HG02623 (cell line): ENCODE results near the gene GRAMD2B.

Experiments
- ATAC-seq: cut with Tn5 transposase; IDR thresholded peaks from one replicate; pipeline ENCODE4 v1.9.1; 2021; ENCODE audit warnings: moderate library complexity; ENCODE audit not compliant: unreplicated experiment

The GRAMD2B gene

GRCh38 chr5:126477294-126478117, 54.3 kb downstream of the GRAMD2B start:
- ATAC-seq: no peak

DNA sequence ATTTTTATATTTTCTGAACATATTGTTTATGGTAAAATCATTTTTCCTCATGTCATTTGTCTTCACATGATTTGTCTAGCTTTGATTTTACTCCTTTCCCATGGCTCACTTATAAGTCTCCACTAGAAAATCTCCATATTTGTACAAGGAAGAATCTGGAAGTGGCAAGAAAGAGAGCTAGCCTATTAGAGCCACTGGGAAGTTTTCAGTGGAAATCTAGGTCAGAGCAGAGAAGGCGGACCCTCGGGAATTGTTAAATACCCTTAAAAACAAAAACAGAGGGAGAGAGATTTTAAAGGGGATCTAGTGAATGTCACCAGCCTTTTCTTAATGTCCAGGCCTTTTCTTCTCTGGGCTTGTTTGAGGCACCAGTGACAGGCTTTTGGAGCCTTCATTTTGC, 56.6 kb downstream of the GRAMD2B start:
- no peak for ATAC-seq

- no peak for ATAC-seq
These were observed 57.6 kb downstream of the GRAMD2B start for GRCh38 chr5:126480824-126481223.

GRCh38 chr5:126481243-126481642, 58.0 kb downstream of the GRAMD2B start:
- no peak for ATAC-seq

GRCh38 chr5:126482591-126482990, 59.4 kb downstream of the GRAMD2B start:
- ATAC-seq: no peak

GRCh38 chr5:126483156-126483555, 59.9 kb downstream of the GRAMD2B start:
- no peak for ATAC-seq

GRCh38 chr5:126484253-126484652, 61.0 kb downstream of the GRAMD2B start:
- no peak for ATAC-seq

- no peak for ATAC-seq
These were observed 63.1 kb downstream of the GRAMD2B start for GRCh38 chr5:126486332-126486731.

GRCh38 chr5:126487596-126487995, 64.4 kb downstream of the GRAMD2B start:
- no peak for ATAC-seq

GRCh38 chr5:126488443-126489065, 65.3 kb downstream of the GRAMD2B start:
- no peak for ATAC-seq

DNA sequence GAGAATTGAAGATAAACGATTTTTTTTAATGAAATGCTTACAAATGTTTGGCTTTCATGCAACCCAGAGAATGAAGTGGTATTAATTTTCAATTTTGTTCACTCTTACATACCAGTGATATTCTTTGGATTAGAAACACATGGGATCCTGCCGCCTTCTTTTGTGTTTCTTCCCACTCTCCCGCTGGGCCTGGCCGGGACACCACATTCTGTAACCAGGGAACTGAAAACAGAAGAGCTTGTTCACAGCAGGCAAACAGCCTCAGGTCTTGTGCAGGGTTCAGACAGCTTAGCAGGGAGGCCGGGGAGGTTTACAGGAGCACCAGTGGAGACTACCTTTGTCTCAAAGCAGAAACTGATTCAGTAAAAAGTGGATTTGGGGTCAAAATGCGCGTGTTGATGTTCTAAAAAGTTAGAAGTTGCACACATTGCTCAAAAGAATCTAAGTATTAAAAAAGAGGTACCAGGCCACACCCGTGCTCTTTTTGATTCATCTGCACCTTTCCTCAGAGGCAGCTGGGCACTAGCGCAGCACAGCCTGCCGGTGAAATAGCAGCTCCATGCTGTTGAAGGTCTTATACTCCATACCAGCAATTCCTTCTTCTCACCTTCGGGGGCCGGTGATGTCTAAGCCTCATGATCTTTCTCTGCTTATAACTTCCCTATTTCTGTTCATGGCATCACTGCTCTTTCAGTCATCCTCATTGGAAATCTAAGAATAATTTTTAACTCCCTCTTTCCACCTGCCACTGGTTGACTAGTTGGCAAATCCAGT, 67.1 kb downstream of the GRAMD2B start:
- no peak for ATAC-seq

GRCh38 chr5:126492939-126493338, 69.7 kb downstream of the GRAMD2B start:
- no peak for ATAC-seq

DNA sequence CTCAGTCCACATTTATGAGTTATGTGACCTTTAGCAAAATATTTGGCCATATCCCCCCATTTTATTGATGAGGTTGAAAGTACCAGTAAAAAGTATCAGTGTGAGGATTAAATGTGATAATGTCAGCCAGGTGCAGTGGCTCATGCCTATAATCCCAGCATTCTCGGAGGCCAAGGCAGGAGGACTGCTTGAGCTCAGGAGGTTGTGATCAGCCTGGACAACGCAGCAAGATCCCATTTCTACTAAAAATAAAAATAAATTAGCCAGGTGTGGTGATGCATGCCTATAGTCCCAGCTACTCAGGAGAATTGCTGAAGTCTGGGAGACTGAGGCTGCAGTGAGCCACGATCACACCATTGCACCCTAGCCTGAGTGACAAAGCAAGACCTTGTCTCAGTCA, 71.2 kb downstream of the GRAMD2B start:
- no peak for ATAC-seq

- no peak for ATAC-seq
These were observed 74.3 kb downstream of the GRAMD2B start for GRCh38 chr5:126497506-126497905.

DNA sequence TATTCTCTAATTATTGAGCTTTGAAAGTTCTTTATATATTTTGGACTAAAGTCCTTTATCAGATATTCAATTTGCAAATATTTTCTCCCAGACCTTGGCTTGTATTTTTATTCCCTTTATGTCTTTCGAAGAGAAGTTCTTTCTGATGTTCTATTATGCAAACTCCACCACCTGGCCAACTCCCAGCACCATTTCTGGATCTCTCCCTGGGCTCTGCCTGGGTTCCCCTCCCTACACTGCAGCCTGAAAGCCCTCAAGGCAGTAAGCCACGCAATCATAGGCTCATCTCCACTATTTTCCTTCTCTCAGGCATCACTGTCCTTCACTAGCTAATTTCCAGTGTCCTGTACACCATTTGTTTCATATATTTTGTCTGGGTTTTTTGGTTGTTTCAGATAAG, 76.1 kb downstream of the GRAMD2B start:
- ATAC-seq: no peak

DNA sequence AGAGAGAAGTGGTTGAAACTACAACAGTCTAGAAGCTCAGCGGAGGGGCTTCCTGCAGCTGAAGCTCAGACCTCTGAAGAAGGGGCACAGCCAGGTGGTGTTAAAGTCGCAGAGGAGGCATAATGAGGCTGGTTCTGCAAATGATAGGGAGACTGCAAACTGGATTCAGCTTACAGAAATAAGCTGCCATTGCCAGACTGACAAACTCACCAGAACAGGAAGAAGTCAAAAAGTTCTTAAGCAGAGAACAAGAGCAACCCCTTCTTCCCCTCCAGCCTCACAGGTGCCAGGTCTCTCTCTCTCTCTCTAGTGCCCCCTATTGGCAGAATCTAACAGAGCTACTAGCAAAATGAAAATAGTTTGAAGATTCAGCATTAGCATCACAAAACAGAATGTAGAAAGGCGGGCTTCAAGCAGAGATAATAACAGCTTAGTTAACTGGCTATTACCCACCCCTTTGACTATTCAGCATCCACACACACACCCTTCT, 76.7 kb downstream of the GRAMD2B start:
- ATAC-seq: peak; percentile 66

GRCh38 chr5:126501448-126501847, 78.2 kb downstream of the GRAMD2B start:
- ATAC-seq: no peak

- no peak for ATAC-seq
These were observed 80.4 kb downstream of the GRAMD2B start for GRCh38 chr5:126503602-126504104.

DNA sequence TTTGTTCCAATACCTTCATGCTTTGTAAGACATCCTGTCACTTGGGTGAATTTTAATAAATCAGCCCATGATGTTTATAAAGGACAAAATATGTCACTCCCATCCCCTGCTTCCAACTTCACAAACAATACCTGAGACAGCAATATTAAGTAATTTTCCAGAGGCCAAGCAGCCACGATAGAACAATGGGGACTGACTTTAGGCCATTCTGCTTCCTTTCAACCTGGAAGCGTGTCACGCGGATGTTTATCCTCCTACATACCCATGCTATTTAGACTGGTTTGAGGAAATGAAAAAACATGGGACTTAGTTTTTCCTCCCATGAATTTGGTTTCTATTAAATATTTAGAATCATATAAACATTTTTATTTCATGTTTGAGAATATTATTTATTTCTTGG, 82.9 kb downstream of the GRAMD2B start:
- no peak for ATAC-seq

- ATAC-seq: no peak
These were observed 85.2 kb downstream of the GRAMD2B start for GRCh38 chr5:126508251-126508961.

- ATAC-seq: no peak
These were observed 85.7 kb downstream of the GRAMD2B start for GRCh38 chr5:126508962-126509279.
